IMR-90 (cell line): ENCODE results near the gene KDF1. TPM values are rescaled to one million over a fixed set of nuclear protein-coding genes. Genes with fewer than 3 reads are reported as not detected.

Experiments
- ATAC-seq: fragments of 200-7000 bp; cut with Tn5 transposase; 2 replicates; pipeline ENCODE4 v1.9.1; 2020; ENCODE audit warnings: low read depth, mild to moderate bottlenecking, moderate library complexity
- BruUV-seq: library from RNA; stranded (reverse); fragments of 400-500 nt; replicated peaks from 2 replicates; lab custom pipeline; 2021; lab: Mats Ljungman, UMichigan
- CTCF ChIA-PET: fragments of 300-600 bp; formaldehyde crosslinking; extraction: SDS; loops from one replicate; lab custom pipeline; 2021; ENCODE audit warnings: antibody characterized with exemption; lab: Yijun Ruan, JAX
- POLR2A ChIA-PET: fragments of 300-600 bp; sonication (Branson Sonifier 250); formaldehyde crosslinking; loops from one replicate; lab custom pipeline; 2022; ENCODE audit warnings: antibody characterized with exemption; ENCODE audit not compliant: unreplicated experiment; lab: Charles Lee
- DNase-seq: peaks from one replicate; pipeline ENCODE4 v3.0.0; 2013
- H2AFZ ChIP-seq: replicated peaks from 2 replicates; pipeline ENCODE3; 2013; ENCODE audit warnings: low read length, mild to moderate bottlenecking; ENCODE audit not compliant: poor library complexity
- H2AK5ac ChIP-seq: 2 replicates; pipeline ENCODE4 v1.6.1; 2013; ENCODE audit warnings: low read depth, low read length, inconsistent platforms
- H2AK9ac ChIP-seq: replicated peaks from 2 replicates; pipeline ENCODE3; 2013; ENCODE audit warnings: mild to moderate bottlenecking, low read depth, low read length, moderate library complexity; ENCODE audit not compliant: poor library complexity
- H2BK120ac ChIP-seq: 2 replicates; pipeline ENCODE4 v1.6.1; 2013; ENCODE audit warnings: low read depth, low read length, inconsistent platforms
- H2BK15ac ChIP-seq: 3 replicates; pipeline ENCODE4 v1.6.1; 2013; ENCODE audit warnings: low read depth, low read length, inconsistent platforms
- H2BK20ac ChIP-seq: 2 replicates; pipeline ENCODE4 v1.6.1; 2013; ENCODE audit warnings: low read depth, mild to moderate bottlenecking, inconsistent platforms, low read length, moderate library complexity
- H2BK5ac ChIP-seq: 2 replicates; pipeline ENCODE4 v1.6.1; 2013; ENCODE audit warnings: mild to moderate bottlenecking, low read depth, low read length, inconsistent platforms; ENCODE audit not compliant: poor library complexity, severe bottlenecking
- H3K14ac ChIP-seq: replicated peaks from 2 replicates; pipeline ENCODE4 v1.6.1; 2013; ENCODE audit warnings: low read depth, low read length, inconsistent platforms
- H3K18ac ChIP-seq: 2 replicates; pipeline ENCODE4 v1.6.1; 2013; ENCODE audit warnings: low read depth, low read length, control low read depth
- H3K23ac ChIP-seq: 2 replicates; pipeline ENCODE4 v1.6.1; 2013; ENCODE audit warnings: low read depth, low read length, inconsistent platforms
- H3K27ac ChIP-seq: 2 replicates; pipeline ENCODE4 v1.5.1; 2013; ENCODE audit warnings: mild to moderate bottlenecking, control low read depth, low read length; ENCODE audit not compliant: insufficient read depth
- H3K27me3 ChIP-seq: 2 replicates; pipeline ENCODE4 v1.6.1; 2013; ENCODE audit warnings: low read length; ENCODE audit not compliant: control insufficient read depth, insufficient read depth
- H3K36me3 ChIP-seq: 2 replicates; pipeline ENCODE4 v1.6.1; 2013; ENCODE audit warnings: low read length, mixed read lengths; ENCODE audit not compliant: control insufficient read depth, insufficient read depth
- H3K4ac ChIP-seq: 2 replicates; pipeline ENCODE4 v1.6.1; 2013; ENCODE audit warnings: low read depth, low read length, inconsistent platforms
- H3K4me1 ChIP-seq: 2 replicates; pipeline ENCODE4 v1.6.1; 2013; ENCODE audit warnings: low read length, mixed read lengths; ENCODE audit not compliant: control insufficient read depth, insufficient read depth
- H3K4me2 ChIP-seq: 2 replicates; pipeline ENCODE4 v1.6.1; 2013; ENCODE audit warnings: low read depth, mild to moderate bottlenecking, control low read depth, low read length, moderate library complexity
- H3K4me3 ChIP-seq: 2 replicates; pipeline ENCODE4 v1.5.1; 2013; ENCODE audit warnings: low read depth, mild to moderate bottlenecking, control low read depth, low read length, moderate library complexity; ENCODE audit not compliant: insufficient read depth
- H3K56ac ChIP-seq: 2 replicates; pipeline ENCODE4 v1.6.1; 2013; ENCODE audit warnings: low read length, inconsistent platforms; ENCODE audit not compliant: insufficient read depth; ENCODE audit errors: extremely low read depth
- H3K79me1 ChIP-seq, 2 experiments: 2 replicates each; pipeline ENCODE4 v1.6.1; 2013; ENCODE audit warnings: low read length in 2 of 2, inconsistent platforms in 1 of 2, low read depth in 1 of 2
- H3K9ac ChIP-seq: 2 replicates; pipeline ENCODE4 v1.6.1; 2013; ENCODE audit warnings: low read depth, low read length, control low read depth
- H3K9me1 ChIP-seq: 2 replicates; pipeline ENCODE4 v1.6.1; 2013; ENCODE audit warnings: low read length, inconsistent platforms; ENCODE audit not compliant: insufficient read depth
- H3K9me3 ChIP-seq: 2 replicates; pipeline ENCODE4 v1.6.1; 2013; ENCODE audit warnings: low read length; ENCODE audit not compliant: control insufficient read depth, insufficient read depth
- H4K20me1 ChIP-seq: 2 replicates; pipeline ENCODE4 v1.6.1; 2013; ENCODE audit warnings: low read length, inconsistent platforms; ENCODE audit not compliant: insufficient read depth
- H4K5ac ChIP-seq: 2 replicates; pipeline ENCODE4 v1.6.1; 2013; ENCODE audit warnings: mild to moderate bottlenecking, low read depth, low read length, control low read depth
- H4K8ac ChIP-seq, 2 experiments: 2 replicates each; pipeline ENCODE4 v1.6.1; 2013; ENCODE audit warnings: low read depth in 2 of 2, low read length in 2 of 2, control low read depth in 1 of 2, inconsistent platforms in 1 of 2
- H4K91ac ChIP-seq: 2 replicates; pipeline ENCODE4 v1.6.1; 2013; ENCODE audit warnings: low read depth, low read length, inconsistent platforms; ENCODE audit not compliant: insufficient read depth
- BHLHE40 ChIP-seq: fragments of 150-350 bp; IDR thresholded peaks from 2 replicates; pipeline ENCODE4 v1.6.1; 2016; ENCODE audit warnings: mild to moderate bottlenecking, low read depth, low read length
- CEBPB ChIP-seq: IDR thresholded peaks from 2 replicates; pipeline ENCODE4 v1.6.1; 2012; ENCODE audit warnings: low read depth, low read length, improper control_type of control experiment
- CHD1 ChIP-seq: IDR thresholded peaks from 2 replicates; pipeline ENCODE4 v1.6.1; 2012; ENCODE audit warnings: low read depth, low read length, improper control_type of control experiment
- ELK1 ChIP-seq: fragments of 150-350 bp; IDR thresholded peaks from 2 replicates; pipeline ENCODE4 v1.6.1; 2016; ENCODE audit warnings: low read depth, mild to moderate bottlenecking, low read length, moderate library complexity, borderline replicate concordance
- FOS ChIP-seq: fragments of 150-350 bp; IDR thresholded peaks from 2 replicates; pipeline ENCODE4 v1.6.1; 2016; ENCODE audit warnings: low read depth, low read length
- MAFK ChIP-seq: IDR thresholded peaks from 2 replicates; pipeline ENCODE4 v1.6.1; 2012; ENCODE audit warnings: low read depth, low read length, improper control_type of control experiment
- POLR2A ChIP-seq: IDR thresholded peaks from 2 replicates; pipeline ENCODE4 v1.6.1; 2012; ENCODE audit warnings: mild to moderate bottlenecking, low read depth, low read length
- RCOR1 ChIP-seq: IDR thresholded peaks from 2 replicates; pipeline ENCODE4 v1.6.1; 2012; ENCODE audit warnings: mild to moderate bottlenecking, low read length, improper control_type of control experiment; ENCODE audit not compliant: insufficient replicate concordance
- RFX5 ChIP-seq: IDR thresholded peaks from 2 replicates; pipeline ENCODE4 v1.8.0; 2012; ENCODE audit warnings: low read depth, mild to moderate bottlenecking, low read length, moderate library complexity
- SMC3 ChIP-seq: fragments of 150-350 bp; IDR thresholded peaks from 2 replicates; pipeline ENCODE4 v1.6.1; 2016; ENCODE audit warnings: low read depth, mild to moderate bottlenecking, antibody characterized with exemption, low read length, moderate library complexity
- USF2 ChIP-seq: fragments of 150-350 bp; IDR thresholded peaks from 2 replicates; pipeline ENCODE4 v1.6.1; 2017; ENCODE audit warnings: mild to moderate bottlenecking, antibody characterized with exemption, low read length, low read depth
- WGBS, 2 experiments: methylation state at CpG; one replicate each; pipeline versions ENCODE4 v1.1.5 to v1.1.7; 2013; ENCODE audit warnings: missing lambda C conversion rate in 2 of 2; ENCODE audit not compliant: insufficient read length in 1 of 2; ENCODE audit errors: extremely low coverage in 2 of 2; 5-methylcytosine and 5-hydroxymethylcytosine counted together
- dilution Hi-C: fragments of 300-500 bp; cut with HindIII; formaldehyde crosslinking; loops from one replicate; pipeline ENCODE4 v1.14.3; 2018; ENCODE audit warnings: low sequenced_read_pairs; ENCODE audit not compliant: unreplicated experiment
- in situ Hi-C: fragments of 300-500 bp; cut with MboI; formaldehyde crosslinking; loops from 3 replicates; pipeline ENCODE4 v1.14.3; 2019; ENCODE audit warnings: low sequenced_read_pairs, inconsistent platforms, mixed read lengths
- intact Hi-C: fragments of 100-400 bp; cut with micrococcal nuclease; formaldehyde crosslinking; loops from 2 replicates; pipeline ENCODE4 v1.10.0; 2022
- polyA plus RNA-seq, 3 experiments: library from polyadenylated mRNA; depleted of rRNA; stranded (reverse); fragments of >200 nt; gene quantifications; 2 replicates each; pipeline ENCODE4 v1.2.3, GENCODE V29; 2012; ENCODE audit warnings: low replicate concordance in 1 of 3
- total RNA-seq: library from RNA; depleted of rRNA; stranded (reverse); fragments of >200 nt; gene quantifications from 2 replicates; pipeline ENCODE4 v1.2.3, GENCODE V29; 2012

Gene KDF1
- total and polyA plus RNA-seq, 2 of the 4 experiments (the other 2 are of a cell fraction), result not detected

- H3K27ac ChIP-seq, result no peak overlapping the region
- H3K56ac ChIP-seq, result no peak overlapping the region
- no peak overlapping the region for H4K91ac ChIP-seq
- CTCF ChIA-PET, result no interaction called here
- H2BK20ac ChIP-seq, result no peak overlapping the region
- no CpG with 5 or more reads among the region's 3 CpGs for WGBS, 2 experiments
- H3K36me3 ChIP-seq, result no peaks in the 10 kb centered on the region
- H3K23ac ChIP-seq, result no peak overlapping the region
- no peak for DNase-seq
- TF ChIP-seq SMC3 (no peak), FOS (no peak), CHD1 (no peak), ELK1 (no peak), MAFK (no peak), USF2 (no peak), RCOR1 (no peak), CEBPB (no peak), BHLHE40 (no peak), POLR2A (no peak), RFX5 (no peak)
- dilution Hi-C loops, result no loop called here
- no peak overlapping the region for H4K5ac ChIP-seq
- no peak overlapping the region for H3K14ac ChIP-seq
- no peak overlapping the region for H3K4ac ChIP-seq
- H4K20me1 ChIP-seq, result no peaks in the 10 kb centered on the region
- no peak overlapping the region for H2BK5ac ChIP-seq
- H2BK120ac ChIP-seq, result no peak overlapping the region
- peaks cover 10% of the 10 kb centered on the region for H3K4me1 ChIP-seq
- H3K4me2 ChIP-seq, result no peak overlapping the region
- peaks cover 4% of the 10 kb centered on the region; the same call in 1 of the 2 replicates for H3K9me1 ChIP-seq
- no peak overlapping the region for H2AFZ ChIP-seq
- H3K9me3 ChIP-seq, result peaks cover 7% of the 10 kb centered on the region
- no peak overlapping the region for H3K9ac ChIP-seq
- H3K79me1 ChIP-seq, result no peaks in the 10 kb centered on the region
- H3K4me3 ChIP-seq, result no peak overlapping the region
- intact Hi-C loops, result no loop called here
- BruUV-seq, result no TSS peak
- no peak for ATAC-seq
- no peak overlapping the region for H3K18ac ChIP-seq
- H2BK15ac ChIP-seq, result no peak overlapping the region
- in situ Hi-C loops, result no loop called here
- POLR2A ChIA-PET, result no interaction called here
- H4K8ac ChIP-seq, result no peak overlapping the region
- peaks cover 11% of the 10 kb centered on the region for H3K27me3 ChIP-seq
- H2AK5ac ChIP-seq, result no peak overlapping the region
- no peak overlapping the region for H2AK9ac ChIP-seq
Observed at GRCh38 chr1:26956321-26956720, 3.9 kb downstream of the KDF1 start.
